ENCODE measurements around the gene SH2D4B.

Gene SH2D4B

GRCh38 chr10:80504158-80504811 is 33.4 kb upstream of the SH2D4B start:
- DNase-seq (ENCODE audit: low read depth in 2 of 2): no peak

GRCh38 chr10:80504897-80505465 is 32.7 kb upstream of the SH2D4B start:
- no peak for DNase-seq (ENCODE audit: low read depth in 2 of 2)

- no peak for DNase-seq (ENCODE audit: low read depth in 2 of 2)
Observed at GRCh38 chr10:80506189-80506575, 31.5 kb upstream of the SH2D4B start.

GRCh38 chr10:80506836-80507487 is 30.7 kb upstream of the SH2D4B start:
- DNase-seq (ENCODE audit: low read depth in 2 of 2): no peak

GRCh38 chr10:80509108-80509402 is 28.6 kb upstream of the SH2D4B start:
- DNase-seq (ENCODE audit: low read depth in 2 of 2): no peak

GRCh38 chr10:80509403-80510161 is 28.1 kb upstream of the SH2D4B start:
- no peak for DNase-seq (ENCODE audit: low read depth in 2 of 2)

GRCh38 chr10:80512031-80512526 is 25.6 kb upstream of the SH2D4B start:
- DNase-seq (ENCODE audit: low read depth in 2 of 2): no peak

- no peak for DNase-seq (ENCODE audit: low read depth in 2 of 2)
Observed at GRCh38 chr10:80513106-80513505, 24.6 kb upstream of the SH2D4B start.

- no peak for DNase-seq (ENCODE audit: low read depth in 2 of 2)
Observed at GRCh38 chr10:80515511-80515910, 22.2 kb upstream of the SH2D4B start.

GRCh38 chr10:80515941-80516340 is 21.8 kb upstream of the SH2D4B start:
- no peak for DNase-seq (ENCODE audit: low read depth in 2 of 2)

GRCh38 chr10:80516506-80517075 is 21.1 kb upstream of the SH2D4B start:
- DNase-seq (ENCODE audit: low read depth in 2 of 2): no peak

- DNase-seq (ENCODE audit: low read depth in 2 of 2): no peak
Observed at GRCh38 chr10:80517416-80518142, 20.1 kb upstream of the SH2D4B start.

- DNase-seq (ENCODE audit: low read depth in 2 of 2): no peak
Observed at GRCh38 chr10:80518143-80518806, 19.4 kb upstream of the SH2D4B start.

- DNase-seq (ENCODE audit: low read depth in 2 of 2): no peak
Observed at GRCh38 chr10:80518807-80519360, 18.8 kb upstream of the SH2D4B start.

GRCh38 chr10:80519936-80520650 is 17.6 kb upstream of the SH2D4B start:
- DNase-seq (ENCODE audit: low read depth in 2 of 2): no peak

- no peak for DNase-seq (ENCODE audit: low read depth in 2 of 2)
Observed at GRCh38 chr10:80520661-80521470, 16.8 kb upstream of the SH2D4B start.

GRCh38 chr10:80522756-80523363 is 14.8 kb upstream of the SH2D4B start:
- DNase-seq (ENCODE audit: low read depth in 2 of 2): no peak

- no peak for DNase-seq (ENCODE audit: low read depth in 2 of 2)
Observed at GRCh38 chr10:80523773-80524172, 13.9 kb upstream of the SH2D4B start.
